ENCODE data around the gene KCNIP4.

Gene KCNIP4

GRCh38 chr4:21097865-21098264, 850.7 kb downstream of the KCNIP4 start:
- Mint-ChIP-seq H3K27ac (no peak overlapping the region), H3K36me3 (ENCODE audit: low read depth) (no peaks in the 10 kb centered on the region), H3K4me1 (ENCODE audit: low read depth) (no peaks in the 10 kb centered on the region), H3K9me3 (peaks cover 10% of the 10 kb centered on the region), H3K4me3 (no peak overlapping the region), H3K27me3 (ENCODE audit: low read depth) (no peaks in the 10 kb centered on the region)

GRCh38 chr4:21097026-21097425, 851.5 kb downstream of the KCNIP4 start:
- H3K4me3 Mint-ChIP-seq, result no peak overlapping the region
- peaks cover 10% of the 10 kb centered on the region for H3K9me3 Mint-ChIP-seq

GRCh38 chr4:21092531-21092930, 856.0 kb downstream of the KCNIP4 start:
- H3K4me1 Mint-ChIP-seq (ENCODE audit: low read depth), result no peaks in the 10 kb centered on the region
- H3K36me3 Mint-ChIP-seq (ENCODE audit: low read depth), result no peaks in the 10 kb centered on the region
- H3K4me3 Mint-ChIP-seq, result no peak overlapping the region
- H3K27ac Mint-ChIP-seq, result no peak overlapping the region
- H3K9me3 Mint-ChIP-seq, result peaks cover 22% of the 10 kb centered on the region
- H3K27me3 Mint-ChIP-seq (ENCODE audit: low read depth), result no peaks in the 10 kb centered on the region

More at GRCh38 chr4:21097026-21097425, 851.5 kb downstream of the KCNIP4 start:
- H3K36me3 Mint-ChIP-seq (ENCODE audit: low read depth), result no peaks in the 10 kb centered on the region
- H3K27me3 Mint-ChIP-seq (ENCODE audit: low read depth), result no peaks in the 10 kb centered on the region
- H3K4me1 Mint-ChIP-seq (ENCODE audit: low read depth), result no peaks in the 10 kb centered on the region
- no peak overlapping the region for H3K27ac Mint-ChIP-seq

GRCh38 chr4:21090094-21090666, 858.4 kb downstream of the KCNIP4 start:
- Mint-ChIP-seq H3K4me3 (no peak overlapping the region), H3K27me3 (ENCODE audit: low read depth) (no peaks in the 10 kb centered on the region), H3K4me1 (ENCODE audit: low read depth) (no peaks in the 10 kb centered on the region), H3K36me3 (ENCODE audit: low read depth) (no peaks in the 10 kb centered on the region), H3K27ac (no peak overlapping the region), H3K9me3 (peaks cover 23% of the 10 kb centered on the region)

- Mint-ChIP-seq H3K4me3 (no peak overlapping the region), H3K4me1 (ENCODE audit: low read depth) (no peaks in the 10 kb centered on the region), H3K27me3 (ENCODE audit: low read depth) (no peaks in the 10 kb centered on the region), H3K36me3 (ENCODE audit: low read depth) (no peaks in the 10 kb centered on the region), H3K9me3 (peaks cover 10% of the 10 kb centered on the region), H3K27ac (no peak overlapping the region)
These were observed 865.2 kb downstream of the KCNIP4 start for GRCh38 chr4:21083413-21083812.

GRCh38 chr4:21077967-21078366, 870.6 kb downstream of the KCNIP4 start:
- H3K27ac Mint-ChIP-seq, result no peak overlapping the region
- H3K4me1 Mint-ChIP-seq (ENCODE audit: low read depth), result no peaks in the 10 kb centered on the region
- H3K4me3 Mint-ChIP-seq, result no peak overlapping the region
- peaks cover 17% of the 10 kb centered on the region for H3K9me3 Mint-ChIP-seq
- no peaks in the 10 kb centered on the region for H3K27me3 Mint-ChIP-seq (ENCODE audit: low read depth)
- H3K36me3 Mint-ChIP-seq (ENCODE audit: low read depth), result no peaks in the 10 kb centered on the region

- Mint-ChIP-seq H3K4me1 (ENCODE audit: low read depth) (no peaks in the 10 kb centered on the region), H3K4me3 (no peak overlapping the region), H3K27ac (no peak overlapping the region), H3K36me3 (ENCODE audit: low read depth) (no peaks in the 10 kb centered on the region), H3K9me3 (peaks cover 9% of the 10 kb centered on the region), H3K27me3 (ENCODE audit: low read depth) (no peaks in the 10 kb centered on the region)
These were observed 881.2 kb downstream of the KCNIP4 start for GRCh38 chr4:21067351-21067750.

- H3K27ac Mint-ChIP-seq, result no peak overlapping the region
- no peaks in the 10 kb centered on the region for H3K4me1 Mint-ChIP-seq (ENCODE audit: low read depth)
- H3K27me3 Mint-ChIP-seq (ENCODE audit: low read depth), result no peaks in the 10 kb centered on the region
- no peak overlapping the region for H3K4me3 Mint-ChIP-seq
- H3K9me3 Mint-ChIP-seq, result peaks cover 13% of the 10 kb centered on the region
- H3K36me3 Mint-ChIP-seq (ENCODE audit: low read depth), result no peaks in the 10 kb centered on the region
These were observed 886.7 kb downstream of the KCNIP4 start for GRCh38 chr4:21061902-21062301.

- Mint-ChIP-seq H3K27ac (no peak overlapping the region), H3K36me3 (ENCODE audit: low read depth) (no peaks in the 10 kb centered on the region), H3K27me3 (ENCODE audit: low read depth) (no peaks in the 10 kb centered on the region), H3K4me3 (no peak overlapping the region), H3K4me1 (ENCODE audit: low read depth) (no peaks in the 10 kb centered on the region), H3K9me3 (peaks cover 27% of the 10 kb centered on the region)
These were observed 902.4 kb downstream of the KCNIP4 start for GRCh38 chr4:21046141-21046540.

GRCh38 chr4:21045119-21045518, 903.5 kb downstream of the KCNIP4 start:
- no peaks in the 10 kb centered on the region for H3K4me1 Mint-ChIP-seq (ENCODE audit: low read depth)

GRCh38 chr4:21041708-21042107, 906.9 kb downstream of the KCNIP4 start:
- no peak overlapping the region for H3K4me3 Mint-ChIP-seq
- H3K27ac Mint-ChIP-seq, result no peak overlapping the region

More at GRCh38 chr4:21045119-21045518, 903.5 kb downstream of the KCNIP4 start:
- H3K27ac Mint-ChIP-seq, result no peak overlapping the region
- no peaks in the 10 kb centered on the region for H3K27me3 Mint-ChIP-seq (ENCODE audit: low read depth)
- H3K36me3 Mint-ChIP-seq (ENCODE audit: low read depth), result no peaks in the 10 kb centered on the region
- peaks cover 27% of the 10 kb centered on the region for H3K9me3 Mint-ChIP-seq
- no peak overlapping the region for H3K4me3 Mint-ChIP-seq

GRCh38 chr4:21034728-21035127, 913.8 kb downstream of the KCNIP4 start:
- Mint-ChIP-seq H3K9me3 (peaks cover 6% of the 10 kb centered on the region), H3K27me3 (ENCODE audit: low read depth) (no peaks in the 10 kb centered on the region), H3K27ac (no peak overlapping the region), H3K36me3 (ENCODE audit: low read depth) (no peaks in the 10 kb centered on the region), H3K4me3 (no peak overlapping the region), H3K4me1 (ENCODE audit: low read depth) (no peaks in the 10 kb centered on the region)

More at GRCh38 chr4:21041708-21042107, 906.9 kb downstream of the KCNIP4 start:
- no peaks in the 10 kb centered on the region for H3K4me1 Mint-ChIP-seq (ENCODE audit: low read depth)
- peaks cover 13% of the 10 kb centered on the region for H3K9me3 Mint-ChIP-seq
- H3K27me3 Mint-ChIP-seq (ENCODE audit: low read depth), result no peaks in the 10 kb centered on the region
- no peaks in the 10 kb centered on the region for H3K36me3 Mint-ChIP-seq (ENCODE audit: low read depth)

GRCh38 chr4:21032089-21032645, 916.4 kb downstream of the KCNIP4 start:
- no peaks in the 10 kb centered on the region for H3K4me1 Mint-ChIP-seq (ENCODE audit: low read depth)
- H3K9me3 Mint-ChIP-seq, result peaks cover 12% of the 10 kb centered on the region
- no peaks in the 10 kb centered on the region for H3K36me3 Mint-ChIP-seq (ENCODE audit: low read depth)
- no peaks in the 10 kb centered on the region for H3K27me3 Mint-ChIP-seq (ENCODE audit: low read depth)
- H3K4me3 Mint-ChIP-seq, result no peak overlapping the region
- H3K27ac Mint-ChIP-seq, result no peak overlapping the region

GRCh38 chr4:21018817-21019216, 929.8 kb downstream of the KCNIP4 start:
- H3K36me3 Mint-ChIP-seq (ENCODE audit: low read depth), result no peaks in the 10 kb centered on the region
- H3K27me3 Mint-ChIP-seq (ENCODE audit: low read depth), result no peaks in the 10 kb centered on the region
- no peaks in the 10 kb centered on the region for H3K4me1 Mint-ChIP-seq (ENCODE audit: low read depth)
- no peak overlapping the region for H3K4me3 Mint-ChIP-seq
- H3K27ac Mint-ChIP-seq, result no peak overlapping the region
- H3K9me3 Mint-ChIP-seq, result peaks cover 15% of the 10 kb centered on the region

GRCh38 chr4:21013501-21013900, 935.1 kb downstream of the KCNIP4 start:
- Mint-ChIP-seq H3K4me1 (ENCODE audit: low read depth) (no peaks in the 10 kb centered on the region), H3K9me3 (peaks cover 17% of the 10 kb centered on the region), H3K27ac (no peak overlapping the region), H3K4me3 (no peak overlapping the region), H3K36me3 (ENCODE audit: low read depth) (no peaks in the 10 kb centered on the region), H3K27me3 (ENCODE audit: low read depth) (no peaks in the 10 kb centered on the region)
